Mesenchymal stem cell (in vitro differentiated cells and primary cell): ENCODE results near the gene DHX36.

Experiments
- DNase-seq: peaks from one replicate; pipeline ENCODE4 v3.0.0-alpha.2; 2013
- H2AFZ ChIP-seq: one replicate; pipeline ENCODE4 v1.6.1; 2013; ENCODE audit warnings: low read depth, mild to moderate bottlenecking, control low read depth, inconsistent platforms, low read length, moderate library complexity
- H2AK5ac ChIP-seq: 2 replicates; pipeline ENCODE4 v1.6.1; 2013; ENCODE audit warnings: low read length, moderate library complexity, mild to moderate bottlenecking, inconsistent platforms; ENCODE audit not compliant: severe bottlenecking
- H2BK120ac ChIP-seq: one replicate; pipeline ENCODE4 v1.6.1; 2013; ENCODE audit warnings: low read depth, mild to moderate bottlenecking, inconsistent platforms, low read length, moderate library complexity
- H2BK12ac ChIP-seq, 2 experiments: one replicate each; pipeline ENCODE4 v1.6.1; 2013; ENCODE audit warnings: inconsistent platforms in 2 of 2, low read length in 2 of 2, mild to moderate bottlenecking in 2 of 2, moderate library complexity in 2 of 2, control low read depth in 1 of 2
- H2BK15ac ChIP-seq: one replicate; pipeline ENCODE4 v1.6.1; 2013; ENCODE audit warnings: mild to moderate bottlenecking, low read depth, inconsistent platforms; ENCODE audit not compliant: poor library complexity, severe bottlenecking
- H2BK5ac ChIP-seq: 2 replicates; pipeline ENCODE4 v1.6.1; 2013; ENCODE audit warnings: low read depth, mild to moderate bottlenecking, low read length, control low read depth, inconsistent platforms; ENCODE audit not compliant: poor library complexity, severe bottlenecking
- H3K14ac ChIP-seq, 2 experiments: one replicate each; pipeline ENCODE4 v1.6.1; 2013; ENCODE audit warnings: inconsistent platforms in 2 of 2, low read length in 2 of 2, control low read depth in 1 of 2, mild to moderate bottlenecking in 1 of 2, moderate library complexity in 1 of 2
- H3K18ac ChIP-seq, 2 experiments: one replicate each; pipeline ENCODE4 v1.6.1; 2013; ENCODE audit warnings: inconsistent platforms in 2 of 2, low read length in 2 of 2, control low read depth in 1 of 2, low read depth in 1 of 2, mild to moderate bottlenecking in 1 of 2
- H3K23ac ChIP-seq, 2 experiments: one replicate each; pipeline ENCODE4 v1.6.1; 2013; ENCODE audit warnings: inconsistent platforms in 2 of 2, low read length in 2 of 2, mild to moderate bottlenecking in 2 of 2, moderate library complexity in 2 of 2, control low read depth in 1 of 2
- H3K27ac ChIP-seq: 2 replicates; pipeline ENCODE4 v1.5.1; 2013; ENCODE audit warnings: mild to moderate bottlenecking, moderate library complexity, low read length, control low read depth, inconsistent platforms; ENCODE audit not compliant: poor library complexity, severe bottlenecking
- H3K27me3 ChIP-seq, 2 experiments: 2 replicates each; pipeline versions ENCODE4 v1.6.1 to v1.7.0; 2013; ENCODE audit warnings: low read length in 2 of 2, mild to moderate bottlenecking in 2 of 2, moderate library complexity in 2 of 2, control low read depth in 1 of 2, inconsistent platforms in 1 of 2; ENCODE audit not compliant: control insufficient read depth in 1 of 2, insufficient read depth in 1 of 2
- H3K36me3 ChIP-seq, 2 experiments: 2 replicates each; pipeline versions ENCODE4 v1.6.1 to v1.7.0; 2013; ENCODE audit warnings: low read length in 2 of 2, control low read depth in 1 of 2, inconsistent platforms in 1 of 2, low read depth in 1 of 2, mild to moderate bottlenecking in 1 of 2; ENCODE audit not compliant: insufficient read depth in 2 of 2, control insufficient read depth in 1 of 2
- H3K4ac ChIP-seq, 2 experiments: one replicate each; pipeline ENCODE4 v1.6.1; 2013; ENCODE audit warnings: inconsistent platforms in 2 of 2, low read length in 2 of 2, mild to moderate bottlenecking in 2 of 2, moderate library complexity in 2 of 2, control low read depth in 1 of 2, low read depth in 1 of 2
- H3K4me1 ChIP-seq: 2 replicates; pipeline ENCODE4 v1.6.1; 2013; ENCODE audit warnings: low read depth, low read length, control low read depth; ENCODE audit not compliant: control insufficient read depth, insufficient read depth
- H3K4me2 ChIP-seq: 2 replicates; pipeline ENCODE4 v1.6.1; 2013; ENCODE audit warnings: low read length, mild to moderate bottlenecking, inconsistent platforms; ENCODE audit not compliant: poor library complexity, severe bottlenecking
- H3K4me3 ChIP-seq, 2 experiments: 2 replicates each; pipeline versions ENCODE4 v1.5.1 to v1.7.0; 2013; ENCODE audit warnings: low read length in 2 of 2, mild to moderate bottlenecking in 2 of 2, control low read depth in 1 of 2, low read depth in 1 of 2; ENCODE audit not compliant: insufficient read depth in 1 of 2
- H3K79me1 ChIP-seq: replicated peaks from 2 replicates; pipeline ENCODE4 v1.6.1; 2013; ENCODE audit warnings: mild to moderate bottlenecking, control low read depth, low read length, inconsistent platforms; ENCODE audit not compliant: poor library complexity, severe bottlenecking
- H3K9ac ChIP-seq: 2 replicates; pipeline ENCODE4 v1.7.0; 2013; ENCODE audit warnings: mild to moderate bottlenecking, low read length, moderate library complexity
- H3K9me3 ChIP-seq: 2 replicates; pipeline ENCODE4 v1.7.0; 2013; ENCODE audit warnings: mild to moderate bottlenecking, low read length; ENCODE audit not compliant: control insufficient read depth
- H4K8ac ChIP-seq: one replicate; pipeline ENCODE4 v1.6.1; 2013; ENCODE audit warnings: inconsistent platforms, mild to moderate bottlenecking, low read length, moderate library complexity
- H4K91ac ChIP-seq: one replicate; pipeline ENCODE4 v1.6.1; 2013; ENCODE audit warnings: mild to moderate bottlenecking, low read length, inconsistent platforms
- WGBS: methylation state at CpG from one replicate; pipeline ENCODE4 v1.1.7; 2013; ENCODE audit warnings: mixed read lengths; 5-methylcytosine and 5-hydroxymethylcytosine counted together

Gene DHX36

GRCh38 chr3:154338570-154338969 is 14.3 kb upstream of the DHX36 start:
- Histone ChIP-seq H3K27me3 (no peaks in the 10 kb centered on the region), H3K9ac (no peak overlapping the region), H2BK15ac (no peak overlapping the region), H2AFZ (no peak overlapping the region), H2BK5ac (no peak overlapping the region), H3K79me1 (no peaks in the 10 kb centered on the region), H3K14ac (no peak overlapping the region), H3K36me3 (no peaks in the 10 kb centered on the region), H3K4me1 (no peaks in the 10 kb centered on the region), H3K23ac (no peak overlapping the region), H3K9me3 (no peaks in the 10 kb centered on the region), H2AK5ac (no peak overlapping the region), H4K8ac (no peak overlapping the region), H3K18ac (no peak overlapping the region), H2BK12ac (no peak overlapping the region), H3K4ac (no peak overlapping the region), H3K27ac (no peak overlapping the region), H3K4me2 (no peak overlapping the region), H3K4me3 (no peak overlapping the region), H2BK120ac (no peak overlapping the region), H4K91ac (no peak overlapping the region)
- DNase-seq, result no peak
- WGBS, result 75% methylated on average over 4 of the region's 4 CpGs

DNA sequence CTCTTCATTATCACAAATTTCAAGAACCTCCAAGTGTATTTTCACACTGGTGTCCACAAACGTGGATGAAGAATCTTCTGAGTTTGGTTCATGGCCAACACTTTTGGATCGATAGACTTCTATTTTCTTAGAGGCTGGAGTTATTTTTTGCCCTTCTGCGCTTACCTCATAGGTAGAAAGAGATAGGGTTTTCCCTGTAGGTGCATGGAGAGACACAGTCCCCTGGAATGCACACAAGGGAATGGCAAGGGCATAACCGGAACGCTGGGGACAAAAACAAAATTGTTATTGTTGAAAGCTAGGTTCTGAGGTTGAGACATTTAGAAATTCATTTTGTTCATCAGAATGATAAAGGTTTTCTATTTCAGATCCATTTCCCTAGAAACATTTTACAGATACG is 13.7 kb upstream of the DHX36 start:
- no peak for DNase-seq
- Histone ChIP-seq H2BK12ac (no peak overlapping the region), H2AK5ac (no peak overlapping the region), H4K91ac (no peak overlapping the region), H3K79me1 (no peaks in the 10 kb centered on the region), H3K23ac (no peak overlapping the region), H2BK120ac (no peak overlapping the region), H3K4me2 (no peak overlapping the region), H2AFZ (no peak overlapping the region), H3K36me3 (no peaks in the 10 kb centered on the region), H3K14ac (no peak overlapping the region), H3K4me1 (no peaks in the 10 kb centered on the region), H3K9ac (no peak overlapping the region), H4K8ac (no peak overlapping the region), H2BK15ac (no peak overlapping the region), H3K9me3 (no peaks in the 10 kb centered on the region), H2BK5ac (no peak overlapping the region), H3K18ac (no peak overlapping the region), H3K27me3 (no peaks in the 10 kb centered on the region), H3K4ac (no peak overlapping the region), H3K4me3 (no peak overlapping the region), H3K27ac (no peak overlapping the region)
- 87% methylated on average over 3 of the region's 6 CpGs for WGBS

DNA sequence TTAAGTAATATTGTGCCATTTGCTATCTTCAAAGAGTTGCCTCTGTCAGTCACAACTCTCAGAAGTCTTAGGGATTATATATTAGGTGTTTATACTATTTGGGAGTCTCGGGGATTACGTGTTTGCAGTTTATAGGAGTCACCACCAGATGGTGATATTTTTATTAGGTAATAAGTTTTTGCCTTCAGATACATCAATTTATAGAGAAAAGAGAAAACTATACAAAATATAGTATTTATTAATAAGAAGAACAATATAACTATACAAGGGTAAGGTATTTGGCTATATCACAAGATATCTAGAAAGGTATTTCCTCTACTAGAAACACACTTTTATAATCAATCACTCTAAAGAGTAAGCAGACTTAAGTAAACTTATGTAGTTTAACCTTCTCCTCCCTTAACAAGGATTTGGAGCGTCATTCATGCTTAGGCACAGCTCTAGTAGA is 10.7 kb upstream of the DHX36 start:
- Histone ChIP-seq H3K36me3 (no peaks in the 10 kb centered on the region), H2BK12ac (no peak overlapping the region), H3K27ac (no peak overlapping the region), H3K4me3 (no peak overlapping the region), H2BK120ac (no peak overlapping the region), H3K9ac (no peak overlapping the region), H4K8ac (no peak overlapping the region), H3K4me2 (no peak overlapping the region), H3K23ac (no peak overlapping the region), H3K4ac (no peak overlapping the region), H3K79me1 (no peaks in the 10 kb centered on the region), H3K27me3 (no peaks in the 10 kb centered on the region), H2BK15ac (no peak overlapping the region), H3K18ac (no peak overlapping the region), H2BK5ac (no peak overlapping the region), H3K9me3 (no peaks in the 10 kb centered on the region), H3K4me1 (no peaks in the 10 kb centered on the region), H3K14ac (no peak overlapping the region), H2AFZ (no peak overlapping the region), H2AK5ac (no peak overlapping the region), H4K91ac (no peak overlapping the region)
- WGBS, result no CpG with 5 or more reads among the region's 3 CpGs
- DNase-seq, result peak; percentile 58

- H2BK5ac ChIP-seq, result no peak overlapping the region
- no peak overlapping the region for H3K18ac ChIP-seq
- H4K91ac ChIP-seq, result no peak overlapping the region
These were observed 3.6 kb upstream of the DHX36 start for GRCh38 chr3:154327871-154328270.

More at GRCh38 chr3:154327871-154328270, 3.6 kb upstream of the DHX36 start:
- Histone ChIP-seq H2BK12ac (no peak overlapping the region), H3K9ac (no peak overlapping the region), H3K4me1 (no peaks in the 10 kb centered on the region), H3K27ac (no peak overlapping the region), H3K9me3 (no peaks in the 10 kb centered on the region), H3K79me1 (no peaks in the 10 kb centered on the region), H2BK120ac (no peak overlapping the region), H2AFZ (no peak overlapping the region), H4K8ac (no peak overlapping the region), H3K23ac (no peak overlapping the region), H3K4me2 (no peak overlapping the region), H3K14ac (no peak overlapping the region), H3K36me3 (no peaks in the 10 kb centered on the region), H3K4ac (no peak overlapping the region), H3K27me3 (no peaks in the 10 kb centered on the region), H2AK5ac (no peak overlapping the region), H2BK15ac (no peak overlapping the region), H3K4me3 (no peak overlapping the region)
- DNase-seq, result no peak
